ENCODE measurements around the gene ZNF888.

Gene ZNF888

DNA sequence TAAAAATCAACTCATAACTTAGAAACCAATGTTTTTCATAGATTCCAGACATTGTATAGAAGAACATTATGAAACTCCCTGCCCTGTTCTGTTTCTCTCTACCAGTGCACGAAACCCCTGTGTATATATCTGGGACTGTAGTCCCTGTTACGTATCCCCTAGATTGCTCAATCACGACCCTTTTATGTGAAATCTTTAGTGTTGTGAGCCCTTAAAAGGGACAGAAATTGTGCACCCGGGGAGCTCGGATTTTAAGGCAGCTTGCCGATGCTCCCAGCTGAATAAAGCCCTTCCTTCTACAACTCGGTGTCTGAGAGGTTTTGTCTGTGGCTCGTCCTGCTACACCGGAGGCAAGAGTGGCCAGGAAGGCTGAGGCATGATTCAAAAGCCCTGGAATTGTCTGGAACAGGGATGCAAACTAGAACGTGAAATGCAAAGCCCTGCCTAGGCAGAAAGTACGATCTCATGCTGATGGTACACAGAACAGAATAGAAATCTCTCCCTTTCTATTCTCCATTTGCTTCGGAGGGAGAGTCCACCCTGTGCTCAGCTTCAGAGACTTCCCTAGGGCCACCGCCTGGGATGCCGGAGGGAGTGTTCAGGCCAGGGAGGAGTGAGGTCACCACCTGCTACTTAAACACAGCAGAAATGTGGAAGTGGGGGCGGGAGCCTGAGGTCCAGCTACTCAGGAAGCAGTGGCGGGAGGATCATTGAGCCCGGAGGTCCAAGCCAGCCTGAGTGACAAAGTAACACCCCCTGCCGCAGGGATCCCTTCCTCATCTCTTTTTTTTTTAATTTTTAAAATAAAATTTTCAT lies 758 bp upstream of the ZNF888 start:
- Histone ChIP-seq H3K4me3 (ENCODE audit: low read depth, low read length) (peak overlapping the region; percentile 72; the same call in 1 of the 2 replicates), H3K36me3 (ENCODE audit: control insufficient read depth in 2 of 2, insufficient read depth in 1 of 2, low read length in 2 of 2) (peaks cover 0 to 8% of the 10 kb centered on the region in 2 experiments; a peak in 1 of 3 replicates), H3K9me3 (ENCODE audit: control insufficient read depth, insufficient read depth, low read depth, low read length) (no peaks in the 10 kb centered on the region), H3K27ac (ENCODE audit: extremely low read depth, low read depth, low read length) (no peak overlapping the region), H3K4me1 (ENCODE audit: control insufficient read depth, insufficient read depth, low read length) (no peaks in the 10 kb centered on the region)
- ChIA-PET CTCF (interaction anchor here (0.6 kb wide), 1 partner anchor 14 kb away, joined by 4 read pairs; no protein-coding TSS in a partner anchor), POLR2A (interaction anchor here (1.0 kb wide), 1 partner anchor 16 kb away, joined by 3 read pairs; no protein-coding TSS in a partner anchor)
- no peak for TF ChIP-seq ZNF426 (tag by site-specific recombination; IDR thresholded peaks at IDR 0.05)
- TF ChIP-seq ZNF26 (tag by site-specific recombination; IDR thresholded peaks at IDR 0.05): no peak
- 0 out of 2 replicates have a peak, but pooled peaks have one; percentile 19 for TF ChIP-seq SCRT2 (tag by site-specific recombination; IDR thresholded peaks at IDR 0.05)
- TF ChIP-seq ZNF610 (tag by site-specific recombination; IDR thresholded peaks at IDR 0.05; ENCODE audit: borderline replicate concordance): no peak
- peak; percentile 73 for TF ChIP-seq OSR2 (tag by site-specific recombination; IDR thresholded peaks at IDR 0.05)
- 0 out of 2 replicates have a peak, but pooled peaks have one; percentile 15 for TF ChIP-seq ZNF600 (tag by site-specific recombination; IDR thresholded peaks at IDR 0.05)
- no peak for TF ChIP-seq SP3 (tag by site-specific recombination; IDR thresholded peaks at IDR 0.05)
- TF ChIP-seq, protein P1, sequence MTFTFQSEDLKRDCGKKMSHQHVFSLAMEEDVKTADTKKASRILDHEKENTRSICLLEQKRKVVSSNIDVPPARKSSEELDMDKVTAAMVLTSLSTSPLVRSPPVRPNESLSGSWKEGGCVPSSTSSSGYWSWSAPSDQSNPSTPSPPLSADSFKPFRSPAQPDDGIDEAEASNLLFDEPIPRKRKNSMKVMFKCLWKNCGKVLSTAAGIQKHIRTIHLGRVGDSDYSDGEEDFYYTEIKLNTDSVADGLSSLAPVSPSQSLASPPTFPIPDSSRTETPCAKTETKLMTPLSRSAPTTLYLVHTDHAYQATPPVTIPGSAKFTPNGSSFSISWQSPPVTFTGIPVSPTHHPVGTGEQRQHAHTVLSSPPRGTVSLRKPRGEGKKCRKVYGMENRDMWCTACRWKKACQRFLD (tag by site-specific recombination; IDR thresholded peaks at IDR 0.05): no peak
- no peak for TF ChIP-seq BCL11B (tag by site-specific recombination; IDR thresholded peaks at IDR 0.05; ENCODE audit: low read depth)
- no peak for TF ChIP-seq ZNF658 (tag by site-specific recombination; IDR thresholded peaks at IDR 0.05)
- TF ChIP-seq SP2 (tag by site-specific recombination; IDR thresholded peaks at IDR 0.05): peak; percentile 31; the same call in 1 of the 2 replicates

DNA sequence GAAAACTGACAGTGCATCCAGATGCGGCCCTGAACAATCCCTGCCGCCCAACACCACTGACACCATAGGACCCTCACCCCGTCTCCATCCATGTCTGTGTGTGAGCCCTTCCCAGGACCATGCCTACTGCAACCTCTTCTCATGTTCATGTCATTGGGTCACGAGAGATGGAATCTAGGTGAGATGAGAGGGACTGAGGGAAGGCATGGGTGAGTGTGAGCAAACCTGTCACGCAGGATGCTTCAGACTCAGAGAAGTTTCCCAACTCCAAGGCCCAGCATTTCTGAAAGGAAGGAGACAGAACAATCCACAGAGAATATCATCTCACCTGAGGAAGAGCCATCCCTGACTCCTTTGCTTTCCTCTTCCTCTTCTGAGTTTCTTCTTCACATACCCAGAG lies 5.7 kb downstream of the ZNF888 start:
- Histone ChIP-seq H3K4me3 (ENCODE audit: low read depth, low read length) (no peak overlapping the region), H3K9me3 (ENCODE audit: control insufficient read depth, insufficient read depth, low read depth, low read length) (no peaks in the 10 kb centered on the region; the same call in 1 of the 2 replicates), H3K4me1 (ENCODE audit: control insufficient read depth, insufficient read depth, low read length) (no peaks in the 10 kb centered on the region), H3K27ac (ENCODE audit: extremely low read depth, low read depth, low read length) (no peak overlapping the region), H3K36me3 (ENCODE audit: control insufficient read depth in 2 of 2, insufficient read depth in 1 of 2, low read length in 2 of 2) (no peaks in the 10 kb centered on the region)
- no peak for TF ChIP-seq ZNF768 (tag by site-specific recombination; IDR thresholded peaks at IDR 0.05)
- no peak for TF ChIP-seq ZNF26 (tag by site-specific recombination; IDR thresholded peaks at IDR 0.05)
- no peak for TF ChIP-seq ZNF114 (tag by site-specific recombination; IDR thresholded peaks at IDR 0.05)
- no peak for TF ChIP-seq SALL2 (tag by site-specific recombination; IDR thresholded peaks at IDR 0.05; ENCODE audit: borderline replicate concordance)
- no peak for TF ChIP-seq ZNF157 (tag by site-specific recombination; IDR thresholded peaks at IDR 0.05)
- POLR2A ChIA-PET: no interaction called here
- CTCF ChIA-PET: interaction anchor here (0.6 kb wide), 1 partner anchor 1023 kb away, joined by 4 read pairs; no protein-coding TSS in a partner anchor

- POLR2A ChIA-PET: interaction anchor here (0.7 kb wide), 1 partner anchor 332 kb away, joined by 3 read pairs; no protein-coding TSS in a partner anchor
- TF ChIP-seq SALL2 (tag by site-specific recombination; IDR thresholded peaks at IDR 0.05; ENCODE audit: borderline replicate concordance) (no peak), ZNF239 (tag by site-specific recombination; IDR thresholded peaks at IDR 0.05) (no peak), ZNF645 (tag by site-specific recombination; IDR thresholded peaks at IDR 0.05) (no peak), ZNF521 (tag by site-specific recombination; IDR thresholded peaks at IDR 0.05) (no peak), ZNF501 (tag by site-specific recombination; IDR thresholded peaks at IDR 0.05) (no peak), ZNF664 (tag by site-specific recombination; IDR thresholded peaks at IDR 0.05) (no peak), SCRT2 (tag by site-specific recombination; IDR thresholded peaks at IDR 0.05) (no peak)
- TF ChIP-seq, protein P1 (tag by site-specific recombination; IDR thresholded peaks at IDR 0.05): no peak
- Histone ChIP-seq H3K27ac (ENCODE audit: extremely low read depth, low read depth, low read length) (no peak overlapping the region), H3K9me3 (ENCODE audit: control insufficient read depth, insufficient read depth, low read depth, low read length) (no peaks in the 10 kb centered on the region; the same call in 1 of the 2 replicates), H3K4me3 (ENCODE audit: low read depth, low read length) (no peak overlapping the region), H3K36me3 (ENCODE audit: control insufficient read depth in 2 of 2, insufficient read depth in 1 of 2, low read length in 2 of 2) (peaks cover 0 to 11% of the 10 kb centered on the region in 2 experiments; a peak in 1 of 3 replicates), H3K4me1 (ENCODE audit: control insufficient read depth, insufficient read depth, low read length) (no peaks in the 10 kb centered on the region)
- CTCF ChIA-PET: interaction anchor here (0.8 kb wide), 1 partner anchor 13 kb away, joined by 4 read pairs; no protein-coding TSS in a partner anchor
Observed at GRCh38 chr19:52910648-52911047, 12.6 kb downstream of the ZNF888 start.
